HG02885 (cell line): ENCODE results near the gene DSG4.

Source experiments
- ATAC-seq: cut with Tn5 transposase; IDR thresholded peaks from one replicate; pipeline ENCODE4 v1.9.1; 2021; ENCODE audit warnings: mild to moderate bottlenecking; ENCODE audit not compliant: unreplicated experiment, poor library complexity

Gene DSG4

DNA sequence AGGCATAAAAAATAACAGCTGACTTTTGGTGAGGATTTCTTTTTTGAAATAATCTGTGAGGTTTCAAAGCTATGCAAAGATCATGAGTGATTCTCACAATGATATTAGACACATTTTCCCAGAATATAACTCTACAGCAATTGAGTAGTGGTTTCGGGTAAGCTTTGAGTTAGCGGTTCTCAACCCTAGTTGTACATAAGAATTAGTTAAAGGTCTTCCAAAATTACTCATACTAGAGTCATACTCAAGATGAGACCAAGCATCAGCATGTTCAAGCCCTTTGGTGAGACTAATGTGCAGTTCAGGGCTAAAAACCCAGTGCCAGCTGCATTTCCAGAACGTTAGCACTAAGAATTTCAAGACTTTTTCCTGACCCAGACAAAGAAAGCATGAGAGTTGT is 31.1 kb downstream of the DSG4 start:
- peak; percentile 61 for ATAC-seq

DNA sequence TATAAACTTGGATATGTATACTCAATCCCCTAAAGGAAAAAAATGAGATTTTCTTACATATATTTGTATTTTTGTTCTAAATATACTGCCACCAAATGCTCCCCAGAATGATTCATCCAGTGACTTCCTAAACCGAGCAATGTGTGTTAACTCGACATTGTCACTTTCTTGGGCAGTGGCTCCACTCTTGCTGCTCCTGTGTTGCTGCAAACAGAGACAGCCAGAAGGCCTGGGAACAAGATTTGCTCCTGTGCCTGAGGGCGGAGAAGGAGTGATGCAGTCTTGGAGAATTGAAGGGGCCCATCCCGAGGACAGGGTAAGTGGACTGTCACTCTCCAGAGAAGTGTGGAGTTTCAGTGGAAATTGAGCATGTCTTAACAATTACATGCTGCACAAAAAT is 32.7 kb downstream of the DSG4 start:
- ATAC-seq, result no peak

DNA sequence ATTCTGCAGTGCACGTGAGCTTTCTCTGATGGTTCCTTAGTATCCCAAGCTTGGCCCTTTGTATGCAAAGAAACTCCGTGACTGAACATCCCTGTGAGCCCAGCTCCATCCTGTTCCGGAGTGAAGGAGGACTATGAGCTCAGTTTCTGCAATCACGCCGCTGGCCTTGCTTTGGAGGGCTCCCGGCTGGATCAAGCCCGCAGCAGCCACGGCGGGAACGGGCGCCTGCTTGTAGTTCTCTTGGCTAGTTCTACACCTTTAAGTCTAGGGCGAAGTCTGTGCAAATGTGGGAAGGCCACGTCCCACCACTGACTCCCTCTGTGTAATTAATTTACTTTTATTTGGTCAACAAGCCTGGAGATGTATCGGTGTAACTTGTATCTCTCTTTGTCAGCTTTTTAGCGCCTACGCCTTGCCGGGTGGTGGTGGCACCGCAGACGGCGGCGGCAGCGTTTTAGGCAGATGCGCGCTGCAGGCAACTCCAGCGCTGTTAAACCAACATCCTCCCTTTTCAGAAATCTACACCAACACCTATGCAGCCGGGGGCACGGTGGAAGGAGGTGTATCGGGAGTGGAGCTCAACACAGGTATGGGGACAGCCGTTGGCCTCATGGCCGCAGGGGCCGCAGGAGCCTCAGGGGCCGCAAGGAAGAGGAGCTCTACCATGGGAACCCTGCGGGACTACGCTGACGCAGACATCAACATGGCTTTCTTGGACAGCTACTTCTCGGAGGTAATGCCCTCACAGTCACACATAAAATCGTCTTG is 34.3 kb downstream of the DSG4 start:
- no peak for ATAC-seq

DNA sequence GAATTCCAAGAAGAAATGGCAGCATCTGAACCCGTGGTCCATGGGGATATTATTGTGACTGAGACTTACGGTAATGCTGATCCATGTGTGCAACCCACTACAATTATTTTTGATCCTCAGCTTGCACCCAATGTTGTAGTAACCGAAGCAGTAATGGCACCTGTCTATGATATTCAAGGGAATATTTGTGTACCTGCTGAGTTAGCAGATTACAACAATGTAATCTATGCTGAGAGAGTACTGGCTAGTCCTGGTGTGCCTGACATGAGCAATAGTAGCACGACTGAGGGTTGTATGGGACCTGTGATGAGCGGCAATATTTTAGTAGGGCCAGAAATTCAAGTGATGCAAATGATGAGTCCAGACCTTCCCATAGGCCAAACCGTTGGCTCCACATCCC is 36.6 kb downstream of the DSG4 start:
- ATAC-seq, result no peak

DNA sequence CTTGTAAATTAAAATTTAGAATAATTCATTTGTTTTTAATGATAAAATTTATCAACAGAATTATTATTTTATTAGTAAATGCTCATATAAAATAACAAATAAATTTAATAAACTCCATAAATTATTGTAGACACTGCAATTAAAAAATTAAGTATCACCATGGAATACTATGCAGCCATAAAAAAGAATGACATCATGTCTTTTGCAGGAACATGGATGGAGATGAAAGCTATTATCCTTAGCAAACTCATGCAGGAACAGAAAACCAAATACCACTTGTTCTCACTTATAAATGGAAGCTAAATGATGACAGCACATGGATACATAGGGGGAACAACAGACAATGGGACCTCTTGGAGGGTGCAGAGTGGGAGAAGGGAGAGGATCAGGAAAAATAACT is 41.3 kb downstream of the DSG4 start:
- ATAC-seq, result no peak

DNA sequence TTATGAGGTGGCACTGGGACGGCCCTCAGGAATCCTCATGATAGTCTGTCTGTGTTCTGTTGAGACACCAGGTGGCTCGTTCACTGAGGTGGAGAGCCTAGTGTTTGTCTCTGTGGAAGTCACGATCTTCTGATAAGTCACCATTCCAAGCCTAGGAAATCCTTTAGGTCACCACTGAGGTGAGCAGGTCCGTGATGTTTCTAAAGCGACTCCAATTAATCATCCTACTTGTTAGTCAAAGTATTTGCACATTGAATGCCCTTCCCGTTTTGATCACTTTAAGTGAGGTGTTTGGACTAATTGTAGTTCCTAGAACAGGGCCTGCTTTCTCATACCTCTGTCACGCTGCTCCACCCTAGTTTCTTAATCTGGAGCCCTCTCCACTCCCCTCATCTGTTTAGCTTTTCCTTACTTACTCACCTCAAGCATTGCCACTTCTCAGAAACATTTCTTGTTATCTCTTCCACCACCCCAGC is 42.9 kb downstream of the DSG4 start:
- no peak for ATAC-seq

DNA sequence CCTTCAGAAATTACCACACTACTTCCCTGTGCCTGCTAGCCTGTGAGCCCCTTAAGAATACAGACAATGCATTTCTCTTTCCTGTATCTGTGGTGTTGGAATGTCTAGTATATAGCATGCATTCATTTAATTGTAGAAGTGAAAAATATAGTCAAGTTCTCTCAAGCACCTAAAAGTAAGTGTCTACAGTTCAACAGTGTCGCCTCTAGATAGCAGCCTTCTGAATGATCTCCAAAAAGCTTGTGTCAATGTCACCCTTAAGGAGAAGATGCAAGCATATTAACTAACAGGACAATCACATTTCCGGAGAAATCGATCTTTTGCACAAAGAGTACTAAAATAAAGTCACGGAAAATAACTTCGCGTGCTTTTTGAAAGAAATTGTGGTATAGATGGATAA is 43.5 kb downstream of the DSG4 start:
- ATAC-seq, result no peak

DNA sequence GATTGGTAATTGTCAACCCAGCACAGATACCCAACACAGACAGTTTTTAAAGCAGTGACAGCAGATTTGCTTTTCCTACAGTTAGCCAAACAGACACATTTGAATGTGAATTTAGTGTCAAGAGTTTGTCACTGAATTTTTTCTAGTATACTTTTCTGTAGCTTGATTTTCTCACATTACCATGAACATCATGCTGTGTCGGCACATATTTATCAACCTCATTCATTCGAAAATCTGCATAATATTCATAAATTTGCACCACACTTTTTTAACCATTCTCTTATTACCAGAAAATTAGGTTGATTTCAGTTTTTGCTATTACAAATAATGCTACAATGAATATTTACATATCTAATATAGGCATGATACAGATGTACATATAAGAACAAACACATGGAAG is 43.9 kb downstream of the DSG4 start:
- no peak for ATAC-seq

DNA sequence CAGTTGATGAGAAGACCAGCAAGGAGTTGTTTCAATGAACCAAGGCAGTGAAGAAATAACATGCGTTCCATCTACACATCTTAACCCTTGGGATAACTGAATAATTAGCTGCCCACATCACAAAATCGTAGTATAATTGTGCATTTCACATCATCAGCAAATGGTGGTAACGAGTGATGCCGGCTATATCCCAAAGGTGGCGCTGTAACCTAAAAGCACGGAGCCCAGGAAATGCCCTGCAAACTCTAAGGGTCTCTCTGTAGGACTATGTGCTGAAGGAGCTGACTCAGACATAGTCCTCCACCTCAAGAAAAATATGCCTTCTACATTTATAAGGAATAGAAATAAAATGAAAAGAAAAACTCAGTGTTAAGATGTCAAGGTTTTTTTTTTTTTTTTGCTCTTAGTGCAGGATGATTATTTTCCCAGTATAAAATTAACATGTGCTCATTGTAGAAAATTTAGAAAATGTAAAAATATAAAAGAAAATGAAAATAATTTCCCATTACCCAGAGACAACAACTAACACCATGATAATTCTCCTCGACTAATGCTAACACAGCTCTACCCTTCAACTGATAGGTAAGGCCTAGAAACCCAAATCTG is 47.9 kb downstream of the DSG4 start:
- peak; percentile 81 for ATAC-seq

DNA sequence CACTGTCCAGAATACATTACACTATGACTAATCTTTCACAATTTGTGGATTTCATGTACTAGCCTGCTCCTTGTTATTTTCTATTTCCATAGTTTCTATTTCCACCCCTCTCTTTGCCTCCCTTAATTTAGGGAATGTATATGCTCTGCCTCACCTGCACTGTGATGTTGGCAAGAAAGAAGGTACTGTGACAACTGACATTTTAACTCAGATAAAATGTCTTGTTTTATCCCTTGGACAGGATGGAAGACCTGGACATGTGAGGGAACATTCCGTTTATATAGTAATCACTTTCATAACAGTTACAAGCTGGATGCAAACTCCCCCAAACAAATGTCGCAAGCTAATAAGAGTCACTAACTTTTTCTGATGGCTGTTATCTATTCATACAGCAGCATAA is 49.4 kb downstream of the DSG4 start:
- ATAC-seq, result no peak

DNA sequence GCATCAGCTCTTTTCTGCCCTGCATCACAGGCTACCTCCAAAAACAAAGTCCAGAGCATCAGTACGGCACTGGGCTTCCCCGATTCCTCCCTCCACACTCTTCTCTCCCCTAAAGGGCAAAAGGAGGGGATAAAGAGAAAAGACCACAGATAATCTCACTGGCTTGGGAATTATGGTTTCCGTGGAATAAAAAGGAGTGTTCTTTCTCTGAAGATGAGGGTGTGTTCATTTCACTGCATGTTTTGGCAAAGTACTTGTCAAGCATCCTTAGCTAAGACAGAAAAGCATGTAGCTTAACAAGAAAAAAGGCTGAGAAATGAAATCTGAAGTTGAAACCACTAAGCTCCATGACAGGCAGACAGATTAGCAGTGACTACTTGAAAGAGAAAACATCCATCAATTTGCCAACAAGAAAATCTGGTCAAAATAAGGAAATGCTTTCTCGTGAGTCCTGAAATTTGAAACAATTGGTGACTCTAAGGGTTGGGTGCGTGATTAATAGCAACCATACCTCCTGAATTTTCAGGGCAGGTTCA is 50.4 kb downstream of the DSG4 start:
- no peak for ATAC-seq

DNA sequence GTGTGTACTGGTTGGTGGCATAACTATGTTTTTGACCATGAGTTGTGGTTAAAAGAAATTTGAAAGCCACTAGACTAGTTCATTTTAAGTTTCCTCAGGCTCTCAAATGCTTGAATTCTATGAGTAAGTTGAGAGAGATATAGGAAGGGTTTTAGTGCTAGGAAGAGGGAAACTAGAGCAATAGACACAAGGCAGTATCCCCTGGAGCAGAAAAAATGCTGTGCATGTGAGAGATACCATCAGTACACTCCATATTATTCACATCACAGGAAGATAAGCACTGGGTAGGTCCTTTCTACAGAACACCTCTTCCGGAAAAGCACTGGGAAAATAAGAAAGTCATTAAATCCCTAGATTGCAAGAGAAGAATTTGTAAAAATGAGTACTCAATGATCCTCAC is 51.6 kb downstream of the DSG4 start:
- no peak for ATAC-seq

DNA sequence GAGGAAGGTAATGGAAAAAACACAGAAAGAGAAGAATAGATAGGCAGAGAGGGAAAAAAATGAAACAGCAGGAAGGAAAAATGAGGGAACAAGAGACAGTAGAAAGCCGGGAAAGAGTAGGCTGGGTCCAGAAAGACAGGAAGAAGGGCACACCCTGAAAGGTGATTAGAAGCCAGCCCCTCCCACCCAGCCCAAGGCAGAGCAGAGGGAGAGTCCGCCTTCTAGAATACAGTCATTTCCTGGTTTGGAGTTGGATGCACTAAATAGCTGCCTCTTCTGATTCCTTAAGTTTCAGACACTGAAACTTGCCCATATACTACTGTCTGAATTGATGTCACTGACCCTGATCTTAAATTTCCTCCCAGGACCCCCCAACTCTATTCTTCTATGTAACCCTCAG is 53.0 kb downstream of the DSG4 start:
- no peak for ATAC-seq

DNA sequence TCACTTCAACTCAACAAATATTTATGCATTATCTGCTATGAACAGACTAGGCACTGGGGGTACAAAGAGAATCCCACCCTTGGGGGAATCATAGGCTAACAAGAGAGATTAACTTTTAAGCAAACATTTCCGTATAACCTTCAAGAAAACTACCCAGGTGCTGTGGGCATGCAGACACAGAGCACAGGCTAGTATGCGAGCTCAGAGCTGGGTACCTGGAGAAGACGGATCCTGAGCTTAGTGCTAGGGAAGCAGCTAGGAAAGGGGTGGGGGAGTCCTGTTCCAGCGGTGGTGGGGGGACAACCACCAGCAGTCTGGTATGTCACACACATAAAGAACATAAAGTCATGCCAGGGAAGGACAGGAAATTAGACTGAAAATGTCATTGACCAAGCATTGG is 53.5 kb downstream of the DSG4 start:
- ATAC-seq, result no peak

DNA sequence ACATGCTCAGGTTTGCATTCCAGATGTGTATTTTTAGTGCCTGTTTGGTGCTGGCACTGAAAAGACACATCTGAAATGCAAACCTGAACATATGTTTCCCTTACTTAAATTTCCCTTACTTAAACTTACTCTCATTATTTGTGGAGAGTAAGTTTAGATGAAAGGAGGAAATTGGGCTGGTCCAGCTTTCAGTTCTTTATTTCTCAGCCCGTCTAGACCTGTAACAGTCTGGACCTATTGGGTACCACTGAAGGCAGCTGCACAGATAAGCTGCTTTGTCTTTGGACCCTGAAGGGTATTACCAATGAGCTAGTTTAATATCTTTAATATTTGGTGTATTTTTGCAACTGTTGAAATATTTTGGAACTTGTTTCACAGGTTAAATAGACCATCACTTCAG is 54.0 kb downstream of the DSG4 start:
- ATAC-seq, result no peak

DNA sequence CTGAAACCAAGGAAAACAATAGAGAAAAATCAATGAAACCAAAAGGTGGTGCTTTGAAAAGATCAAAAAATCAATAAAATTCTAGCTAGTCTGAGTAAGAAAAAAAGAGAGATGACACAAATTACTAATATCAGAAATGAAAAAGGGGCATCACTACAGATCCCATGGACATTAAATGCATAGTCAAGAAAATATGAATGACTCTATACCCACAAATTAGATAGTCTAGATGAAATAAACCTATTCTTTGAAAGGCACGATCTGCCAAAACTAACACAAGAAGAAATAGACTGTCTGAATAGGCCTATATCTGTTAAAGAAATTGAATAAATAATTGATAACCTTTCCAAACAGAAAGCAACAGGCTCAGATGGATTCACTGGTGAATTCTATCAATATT is 55.7 kb downstream of the DSG4 start:
- ATAC-seq, result no peak

DNA sequence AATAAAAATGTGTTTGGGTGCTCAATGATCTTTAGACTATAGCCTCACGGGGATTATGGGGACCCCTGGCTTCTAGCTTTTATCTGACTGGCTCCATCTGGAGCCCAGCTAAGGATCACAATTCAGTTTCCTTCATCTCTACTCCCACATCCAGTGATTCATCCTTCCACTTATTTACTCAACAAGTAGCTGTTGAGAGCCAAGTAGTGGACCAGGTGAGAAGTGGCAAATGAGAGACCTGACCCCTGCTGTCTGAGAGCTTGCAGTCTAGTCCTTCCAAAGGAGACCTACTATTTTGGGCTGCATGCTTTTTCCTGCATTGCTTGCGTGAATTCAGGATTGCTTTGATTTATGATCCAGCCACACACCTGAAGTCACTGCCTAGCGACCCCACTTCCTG is 60.2 kb downstream of the DSG4 start:
- no peak for ATAC-seq

DNA sequence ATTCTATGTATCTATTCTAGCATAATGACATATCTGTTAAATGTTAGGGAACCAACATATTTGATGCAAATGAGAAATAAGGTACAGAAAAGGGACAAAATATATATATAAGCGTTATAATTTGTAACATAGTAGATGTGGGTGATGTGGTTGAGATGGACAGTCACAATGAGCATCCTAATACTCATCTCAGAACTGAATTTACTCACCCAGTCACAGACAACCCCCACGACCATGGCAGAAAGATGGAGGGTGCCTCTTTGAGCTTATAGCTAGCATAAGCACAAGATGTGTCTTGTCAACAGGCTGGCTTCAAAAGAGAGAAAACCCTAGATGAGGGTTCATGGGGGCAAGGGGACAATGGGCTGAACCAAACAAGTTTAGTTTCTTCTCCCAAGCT is 61.8 kb downstream of the DSG4 start:
- peak; percentile 92 for ATAC-seq

DNA sequence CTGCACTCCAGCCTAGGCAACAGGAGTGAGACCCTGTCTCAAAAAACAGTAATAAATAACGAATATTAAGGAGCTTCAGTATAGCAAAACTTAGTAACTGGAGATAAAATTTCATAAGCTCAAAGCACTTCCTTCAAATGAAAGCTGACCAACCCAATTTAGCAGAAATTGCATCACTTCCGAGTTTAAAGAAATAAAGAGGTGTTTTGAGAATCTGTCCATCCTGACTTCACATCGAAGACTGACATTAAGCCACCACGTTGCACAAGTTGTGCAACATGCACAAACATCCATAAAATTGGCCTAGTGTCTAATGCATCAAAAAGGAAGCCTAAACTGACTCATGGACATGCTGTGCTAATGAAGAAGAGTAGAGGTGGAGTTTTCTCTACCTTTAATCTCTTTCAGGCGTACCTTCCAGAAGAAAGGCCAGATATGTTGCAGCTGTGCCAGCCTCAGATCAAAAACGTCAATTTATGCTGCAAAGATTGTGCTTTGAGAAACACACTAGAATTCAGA is 63.3 kb downstream of the DSG4 start:
- ATAC-seq, result no peak

DNA sequence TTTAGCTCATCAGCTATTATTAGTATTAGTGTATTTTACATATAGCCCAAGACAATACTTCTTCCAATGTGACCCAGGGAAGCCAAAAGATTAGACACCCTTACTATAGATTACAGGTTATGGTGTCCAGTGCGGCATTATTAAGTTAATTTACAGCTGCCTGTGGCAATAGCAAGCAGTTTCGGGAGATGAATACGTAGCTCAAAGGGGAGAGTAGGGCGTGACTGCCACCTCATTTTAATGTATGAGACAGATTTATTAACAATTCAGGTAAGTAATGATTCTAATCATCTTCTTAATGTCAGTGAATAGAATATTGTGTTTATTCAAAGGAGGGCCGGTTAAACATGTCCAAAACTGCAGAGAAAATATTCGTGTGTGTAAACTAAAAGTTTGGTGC is 64.2 kb downstream of the DSG4 start:
- no peak for ATAC-seq

DNA sequence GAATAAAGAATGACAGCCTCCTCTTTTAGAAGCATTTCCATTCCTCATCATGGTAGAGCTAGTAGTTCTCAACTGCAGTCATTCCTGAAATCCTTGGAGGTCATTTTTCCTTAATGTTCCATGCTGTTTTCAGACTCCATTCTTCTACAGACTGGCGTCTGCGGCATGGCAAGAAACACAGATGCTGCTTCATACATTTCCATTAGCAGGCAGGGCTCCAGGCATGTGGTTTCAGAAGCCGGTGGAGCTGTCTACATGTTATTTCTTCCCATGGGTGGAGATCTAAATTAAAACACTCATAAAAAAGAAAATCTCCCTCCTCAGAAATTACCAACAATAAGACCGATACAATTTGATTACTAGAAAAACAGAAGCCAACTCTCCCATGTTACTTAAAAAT is 64.9 kb downstream of the DSG4 start:
- no peak for ATAC-seq

DNA sequence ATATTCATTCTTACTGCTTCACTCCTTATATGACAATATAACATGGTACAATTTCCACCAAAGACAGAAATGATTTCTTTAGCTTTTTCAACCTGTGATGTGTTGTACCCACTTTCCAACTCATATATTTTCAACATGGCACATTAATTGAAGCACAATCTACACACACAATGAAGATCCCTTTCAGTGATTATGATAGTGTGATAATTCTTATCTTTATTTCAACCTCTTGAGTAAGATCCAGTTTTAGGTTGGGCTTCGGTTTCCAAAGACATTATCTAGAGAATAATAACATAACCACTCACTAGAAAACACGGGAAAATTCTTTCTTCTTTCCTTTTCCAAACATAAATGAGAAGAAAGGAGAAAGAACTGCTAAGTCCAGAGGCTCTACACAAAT is 67.6 kb downstream of the DSG4 start:
- no peak for ATAC-seq
